GM12891 (cell line): ENCODE results near the gene EYS.

Experiments used
- PAX5 ChIP-seq: IDR thresholded peaks from 2 replicates; pipeline ENCODE4 v1.6.1; 2011; ENCODE audit warnings: low read length, moderate library complexity, mild to moderate bottlenecking; ENCODE audit not compliant: insufficient read depth, severe bottlenecking
- POLR2A ChIP-seq: IDR thresholded peaks from 2 replicates; pipeline ENCODE4 v1.6.1; 2011; ENCODE audit warnings: low read depth, low read length, control low read depth
- POLR2AphosphoS5 ChIP-seq: IDR thresholded peaks from 2 replicates; pipeline ENCODE4 v1.6.1; 2011; ENCODE audit warnings: low read depth, low read length, control low read depth
- POU2F2 ChIP-seq: IDR thresholded peaks from 2 replicates; pipeline ENCODE4 v1.6.1; 2011; ENCODE audit warnings: low read depth, mild to moderate bottlenecking, control low read depth, low read length, moderate library complexity
- TAF1 ChIP-seq: IDR thresholded peaks from 2 replicates; pipeline ENCODE4 v1.6.1; 2011; ENCODE audit warnings: low read depth, low read length, control low read depth

DNA sequence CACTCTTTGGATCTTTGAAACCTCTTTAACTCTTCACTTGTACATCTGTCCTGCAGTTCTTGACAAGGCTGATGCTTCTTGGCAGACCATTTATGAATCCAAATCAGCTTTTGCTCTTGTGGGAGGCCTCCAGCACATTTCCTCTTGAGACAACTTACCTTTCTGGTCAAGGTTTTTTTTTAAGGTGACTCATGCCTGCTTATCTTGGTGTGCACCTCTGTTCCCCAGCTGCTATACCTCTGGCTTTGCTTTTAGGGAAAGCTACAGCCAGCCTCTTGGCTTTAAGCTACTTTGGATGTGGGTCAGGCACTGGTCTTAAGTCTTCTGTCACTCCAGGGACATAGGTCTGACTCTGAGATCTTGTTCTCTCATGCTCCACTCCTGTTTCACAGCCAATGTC is 1965.0 kb downstream of the EYS start:
- TF ChIP-seq TAF1 (no peak), POLR2AphosphoS5 (no peak), POU2F2 (no peak), POLR2A (no peak), PAX5 (no peak)
